GM12872 (cell line): ENCODE results near the gene DPM2.

Experiments used
- CTCF ChIP-seq: IDR thresholded peaks from 3 replicates; pipeline ENCODE4 v1.5.1; 2011; ENCODE audit warnings: low read depth, mild to moderate bottlenecking, low read length, moderate library complexity; ENCODE audit not compliant: insufficient read depth

The DPM2 gene

GRCh38 chr9:127909839-127910273, 27.8 kb downstream of the DPM2 start:
- TF ChIP-seq CTCF = no peak

DNA sequence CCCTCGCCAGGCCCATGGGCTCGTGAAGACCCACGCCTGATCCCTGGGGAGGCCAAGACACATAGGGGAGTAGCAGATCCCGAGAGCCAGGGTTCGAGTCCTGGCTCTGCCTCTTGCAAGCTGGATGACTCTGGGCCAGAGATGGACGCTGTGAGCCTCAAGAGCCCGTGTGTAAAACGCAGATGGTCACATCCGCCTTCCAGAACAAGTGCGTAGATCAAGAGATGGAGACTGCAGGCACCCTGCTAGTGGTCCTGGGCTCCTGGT, 29.1 kb downstream of the DPM2 start:
- TF ChIP-seq CTCF = no peak

- no peak for TF ChIP-seq CTCF
Observed at GRCh38 chr9:127907867-127908659, 29.6 kb downstream of the DPM2 start.

DNA sequence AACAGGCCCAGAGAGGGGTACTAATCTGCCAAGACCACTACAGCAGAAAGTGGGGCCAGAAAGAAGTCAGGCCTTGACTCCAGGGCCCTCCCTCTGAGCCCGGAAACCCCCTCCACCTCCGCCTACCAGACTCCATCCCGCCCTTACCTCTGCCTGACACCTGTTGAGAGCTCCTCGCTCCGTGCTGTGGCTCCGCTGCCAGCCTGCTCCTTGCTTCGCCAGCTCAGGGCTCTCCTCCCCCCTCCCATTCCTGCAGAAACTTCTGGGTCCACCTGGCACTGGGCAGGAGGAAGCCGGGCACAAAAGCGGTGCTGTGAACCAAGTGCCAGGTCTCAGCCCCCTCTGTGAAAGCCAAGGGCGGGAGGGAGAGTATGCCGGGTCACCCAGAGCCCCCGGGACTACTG, 31.9 kb downstream of the DPM2 start:
- no peak for TF ChIP-seq CTCF

DNA sequence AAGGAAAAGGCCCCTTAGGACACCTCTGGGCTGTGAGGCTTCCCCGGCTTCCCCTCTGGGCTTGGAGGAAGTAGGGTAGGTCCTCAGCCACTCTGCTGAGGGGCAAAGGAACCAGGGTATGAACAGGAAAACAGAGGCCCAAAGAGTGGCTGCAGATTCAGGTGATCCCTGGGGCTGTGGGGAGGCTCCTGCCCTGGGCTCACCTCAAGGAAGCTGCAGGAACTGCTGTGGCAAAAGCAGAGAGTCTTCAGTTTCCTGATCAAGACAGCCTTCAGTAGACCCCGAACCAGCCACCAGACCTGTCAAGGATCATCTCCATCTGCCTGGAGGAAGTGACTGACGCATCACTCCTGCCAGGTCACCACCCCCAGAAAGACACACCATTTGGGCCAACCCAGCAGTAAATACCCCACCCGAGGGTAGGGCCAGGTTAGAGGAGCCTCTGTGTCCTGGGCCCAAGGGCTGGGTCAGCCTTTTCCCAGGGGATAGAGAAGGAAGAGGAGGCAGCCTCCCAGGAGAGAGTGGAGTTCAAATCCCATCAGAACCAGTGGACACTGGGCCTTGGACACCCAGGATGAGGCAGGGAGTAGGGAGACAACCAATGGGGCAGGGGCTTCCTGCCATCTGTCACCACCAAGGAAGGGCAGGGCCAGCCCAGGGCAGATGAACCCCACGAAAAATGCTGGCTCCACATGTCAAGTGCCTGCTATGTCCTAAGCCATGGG, 32.5 kb downstream of the DPM2 start:
- TF ChIP-seq CTCF = no peak

GRCh38 chr9:127904561-127905003, 33.1 kb downstream of the DPM2 start:
- TF ChIP-seq CTCF = no peak

GRCh38 chr9:127903557-127904475, 33.8 kb downstream of the DPM2 start:
- TF ChIP-seq CTCF = no peak
